ENCODE results near the gene NTHL1.

Gene NTHL1

GRCh38 chr16:2083876-2084780, 36.5 kb upstream of the NTHL1 start:
- no peak for DNase-seq

- no peak for DNase-seq
Observed at GRCh38 chr16:2083409-2083808, 35.8 kb upstream of the NTHL1 start.

DNA sequence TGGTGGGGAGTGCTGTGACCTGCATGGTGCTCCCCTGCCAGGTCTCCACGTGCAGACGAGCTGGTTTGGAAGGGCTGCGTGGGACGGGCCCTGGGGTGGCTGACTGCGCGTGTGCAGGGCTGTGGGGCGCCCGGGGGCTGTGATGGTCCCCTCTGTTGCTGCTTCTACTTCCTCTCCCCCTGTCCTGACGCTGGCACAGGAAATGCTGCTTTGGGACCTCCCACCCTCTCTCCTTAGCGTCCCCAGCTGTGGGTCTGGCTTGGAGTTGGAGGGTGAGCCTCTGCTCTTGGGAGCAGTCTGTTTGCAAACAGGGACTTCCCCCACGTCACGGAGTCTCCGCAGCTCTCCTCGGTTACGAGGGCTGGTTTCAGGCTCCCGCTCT, 35.3 kb upstream of the NTHL1 start:
- no peak for DNase-seq

DNA sequence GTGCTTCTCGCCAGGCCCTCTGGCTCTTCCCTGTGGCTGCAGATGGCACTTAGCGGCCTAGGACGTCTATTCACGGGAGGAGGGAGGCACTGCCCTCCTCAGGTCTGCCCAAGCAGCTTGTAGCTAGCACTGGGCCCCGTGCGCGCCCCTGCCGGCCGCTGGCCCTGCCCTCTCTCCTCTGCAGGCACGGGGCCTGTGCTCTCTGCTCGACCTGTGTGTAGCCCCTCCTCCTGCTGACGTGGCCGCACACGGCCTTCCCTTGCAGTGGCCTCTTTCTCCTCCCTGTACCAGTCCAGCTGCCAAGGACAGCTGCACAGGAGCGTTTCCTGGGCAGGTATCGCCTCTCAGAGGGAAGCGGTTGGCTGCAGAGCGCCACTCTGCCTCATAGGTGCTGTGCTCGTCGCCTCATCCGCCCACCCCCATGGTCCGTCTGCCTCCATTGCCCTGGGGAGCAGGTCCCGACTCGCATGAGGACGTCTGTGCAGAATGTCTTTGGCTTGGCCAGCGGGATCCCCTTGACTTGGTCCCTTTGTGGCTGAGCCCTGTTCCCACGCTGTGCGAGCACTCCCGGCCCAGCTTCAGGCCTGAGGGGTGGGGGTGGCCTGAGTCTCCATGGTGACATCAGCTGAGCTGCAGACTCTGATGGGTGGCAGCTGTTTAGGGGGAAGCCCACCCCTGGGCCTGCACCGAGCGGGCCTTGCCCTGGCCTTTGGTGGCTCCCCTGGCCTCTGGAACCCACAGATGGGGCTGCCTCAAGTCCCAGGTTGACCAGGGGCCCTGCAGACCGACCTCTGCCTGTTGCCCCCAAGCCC, 34.7 kb upstream of the NTHL1 start:
- DNase-seq = no peak

GRCh38 chr16:2081201-2082084, 33.8 kb upstream of the NTHL1 start:
- no peak for DNase-seq

GRCh38 chr16:2079991-2080390, 32.4 kb upstream of the NTHL1 start:
- DNase-seq = no peak

- no peak for DNase-seq
Observed at GRCh38 chr16:2079311-2079800, 31.7 kb upstream of the NTHL1 start.

- no peak for DNase-seq
Observed at GRCh38 chr16:2078691-2079090, 31.1 kb upstream of the NTHL1 start.

GRCh38 chr16:2078096-2078495, 30.5 kb upstream of the NTHL1 start:
- no peak for DNase-seq

GRCh38 chr16:2077696-2078095, 30.1 kb upstream of the NTHL1 start:
- DNase-seq = no peak

DNA sequence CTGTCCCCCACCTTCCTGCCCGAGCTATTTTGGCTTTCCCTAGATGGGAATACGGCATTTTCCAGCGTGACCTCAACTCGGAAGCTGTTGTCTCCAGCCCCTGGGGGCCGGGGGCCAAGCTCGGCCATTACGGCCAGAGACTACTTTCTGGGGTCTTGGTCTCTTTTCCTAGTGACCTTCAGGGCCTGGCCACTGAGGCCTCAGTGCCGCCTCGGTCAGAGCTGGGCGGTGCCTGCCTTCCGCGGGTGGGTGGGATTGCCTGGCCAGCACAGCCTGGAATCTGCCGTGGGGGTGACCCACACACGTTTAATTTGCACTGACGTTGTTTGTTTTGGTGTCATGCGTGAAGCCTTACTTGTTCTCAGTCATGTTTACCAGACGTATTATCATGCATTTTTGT, 29.4 kb upstream of the NTHL1 start:
- no peak for DNase-seq

DNA sequence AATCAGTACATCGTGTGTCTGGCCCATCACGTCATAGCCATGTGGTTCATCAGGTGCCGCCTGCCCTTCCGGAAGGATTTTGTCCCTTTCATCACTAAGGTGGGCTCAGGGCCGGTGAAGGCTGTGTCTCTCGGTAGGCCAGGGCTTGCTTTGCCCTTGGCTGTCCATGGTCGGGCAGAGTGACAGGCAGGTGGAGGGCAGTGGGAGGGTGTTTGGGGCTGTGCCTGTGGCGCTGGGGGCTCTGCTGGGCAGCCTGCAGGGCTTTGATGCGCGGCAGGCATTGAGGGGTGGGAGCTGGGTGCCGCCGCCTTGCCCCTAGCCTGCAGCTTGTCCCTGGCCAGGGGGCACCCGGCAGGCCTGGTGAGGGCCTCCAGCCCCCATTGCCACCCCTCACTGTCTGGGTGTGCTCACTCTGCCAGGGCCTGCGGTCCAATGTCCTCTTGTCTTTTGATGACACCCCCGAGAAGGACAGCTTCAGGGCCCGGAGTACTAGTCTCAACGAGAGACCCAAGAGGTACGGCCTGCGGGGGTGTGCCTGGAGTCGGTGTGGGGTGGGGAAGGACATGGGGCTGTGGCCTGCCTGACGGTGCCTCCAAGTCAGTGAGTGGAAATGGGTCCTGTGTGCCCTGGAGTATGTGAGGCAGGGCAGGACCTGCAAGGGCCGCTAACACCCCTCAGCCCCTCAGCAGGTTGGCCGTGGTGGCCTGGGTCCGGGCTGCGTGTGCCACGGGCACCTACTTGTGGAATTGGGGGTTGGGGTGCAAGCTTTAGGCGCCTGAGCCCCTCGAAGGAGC, 28.6 kb upstream of the NTHL1 start:
- DNase-seq = no peak

DNA sequence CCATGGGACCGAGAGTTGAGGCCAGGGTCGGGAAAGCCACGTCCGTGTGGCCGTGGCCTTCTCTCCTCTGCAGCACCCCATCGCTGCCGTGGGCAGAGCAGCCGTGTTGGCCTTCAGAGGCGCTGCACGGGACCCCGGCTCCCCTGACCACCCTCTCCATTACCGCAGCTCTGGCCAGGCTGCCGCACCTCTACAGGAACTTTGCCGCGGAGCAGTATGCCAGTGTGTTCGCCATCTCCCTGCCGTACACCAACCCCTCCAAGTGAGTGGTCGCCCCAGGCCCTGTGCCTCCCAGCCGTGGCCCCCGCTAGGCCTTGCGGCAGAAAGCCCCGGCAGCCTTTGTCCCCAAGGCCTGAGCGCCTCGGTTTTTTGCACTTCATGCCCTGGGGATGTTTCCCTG, 28.0 kb upstream of the NTHL1 start:
- no peak for DNase-seq

GRCh38 chr16:2074071-2074470, 26.4 kb upstream of the NTHL1 start:
- no peak for DNase-seq

GRCh38 chr16:2072926-2073325, 25.3 kb upstream of the NTHL1 start:
- DNase-seq = no peak

DNA sequence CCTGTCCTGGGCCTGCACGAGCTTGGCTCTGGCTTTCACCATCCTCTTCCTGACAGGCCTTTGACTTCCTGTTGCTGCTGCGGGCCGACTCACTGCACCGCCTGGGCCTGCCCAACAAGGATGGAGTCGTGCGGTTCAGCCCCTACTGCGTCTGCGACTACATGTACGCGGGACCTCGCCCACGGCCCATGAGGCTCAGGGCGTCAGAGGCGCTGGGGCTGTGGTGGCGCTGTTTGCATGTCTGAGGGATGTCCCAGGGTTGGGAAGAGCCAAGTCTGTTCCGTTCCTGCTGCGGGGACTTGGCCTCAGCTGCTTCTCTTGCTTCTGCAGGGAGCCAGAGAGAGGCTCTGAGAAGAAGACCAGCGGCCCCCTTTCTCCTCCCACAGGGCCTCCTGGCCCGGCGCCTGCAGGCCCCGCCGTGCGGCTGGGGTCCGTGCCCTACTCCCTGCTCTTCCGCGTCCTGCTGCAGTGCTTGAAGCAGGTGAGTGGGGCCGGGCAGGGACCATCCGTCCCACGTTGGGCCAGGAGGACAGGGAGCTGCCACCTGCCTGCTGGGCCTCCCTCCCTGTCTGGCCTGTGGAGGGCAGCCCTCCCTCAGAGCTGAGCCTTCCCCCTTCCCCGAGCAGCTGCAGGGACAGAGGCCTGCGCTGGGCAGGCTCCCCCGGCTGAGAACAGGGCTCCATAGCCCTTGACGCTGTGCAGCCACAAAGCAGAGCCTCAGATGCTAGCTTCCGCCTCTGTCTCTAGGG, 24.0 kb upstream of the NTHL1 start:
- DNase-seq = no peak

DNA sequence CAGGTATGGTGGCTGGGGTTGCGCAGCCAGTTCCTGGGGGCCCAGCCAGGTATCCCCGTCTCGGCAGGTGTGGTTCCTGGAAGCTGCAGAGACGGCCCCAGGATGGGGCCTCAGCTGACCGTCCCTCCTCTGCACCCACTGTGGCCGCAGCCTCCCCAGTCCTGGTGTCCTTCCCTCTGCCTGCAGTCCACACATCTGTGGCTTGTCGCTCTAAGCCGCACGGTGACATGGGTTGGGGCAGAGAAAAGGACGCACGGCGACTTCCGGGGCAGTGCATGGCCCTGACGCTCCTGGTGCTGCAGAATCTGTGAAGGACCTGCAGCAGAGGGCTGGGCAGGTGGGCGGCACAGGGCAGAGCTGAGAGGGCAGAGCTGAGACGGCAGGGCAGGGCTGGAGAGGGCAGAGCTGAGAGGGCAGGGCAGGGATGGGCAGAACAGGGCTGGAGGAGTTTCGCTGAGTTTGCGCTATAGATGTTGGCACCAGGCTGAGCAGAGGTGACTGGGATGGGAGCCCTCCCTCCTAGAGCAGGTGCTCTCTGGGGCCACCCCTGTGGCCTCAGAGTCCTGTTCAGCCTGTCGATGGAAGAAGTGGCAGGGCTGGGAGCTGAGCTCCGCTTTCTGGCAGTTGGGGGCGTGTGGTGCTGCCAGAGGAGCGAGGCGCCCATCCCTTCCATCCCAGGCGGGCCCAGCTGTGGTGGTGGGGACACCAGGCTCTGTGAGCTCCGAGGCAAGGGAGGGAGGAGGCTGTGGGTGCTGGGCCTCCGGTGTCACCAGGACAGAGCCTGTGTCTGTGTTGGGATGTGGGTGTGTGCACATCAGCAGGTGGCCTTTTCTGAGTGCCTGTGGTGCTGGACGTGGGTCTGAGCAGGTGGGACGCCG, 23.2 kb upstream of the NTHL1 start:
- DNase-seq = no peak

DNA sequence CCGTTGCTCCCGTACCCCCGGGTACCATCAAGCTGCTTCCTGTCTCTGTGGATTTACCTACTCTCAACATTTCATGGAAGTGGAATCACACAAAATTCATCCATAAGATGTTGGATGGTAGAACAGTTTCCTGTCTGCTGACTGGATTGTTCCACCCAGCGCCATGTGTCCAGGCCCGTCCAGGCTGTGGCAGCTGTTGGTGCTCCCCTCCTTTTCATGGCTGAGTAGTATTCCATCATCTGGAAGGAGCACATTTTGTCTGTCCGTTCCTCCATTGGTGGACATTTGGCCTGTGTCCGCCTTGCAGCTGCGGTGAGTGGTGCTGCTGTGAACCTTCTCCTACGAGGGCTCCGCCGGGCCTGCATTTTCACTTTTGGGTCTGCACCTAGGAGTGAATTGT, 18.5 kb upstream of the NTHL1 start:
- no peak for DNase-seq

- no peak for DNase-seq
Observed at GRCh38 chr16:2064368-2064945, 16.8 kb upstream of the NTHL1 start.

DNA sequence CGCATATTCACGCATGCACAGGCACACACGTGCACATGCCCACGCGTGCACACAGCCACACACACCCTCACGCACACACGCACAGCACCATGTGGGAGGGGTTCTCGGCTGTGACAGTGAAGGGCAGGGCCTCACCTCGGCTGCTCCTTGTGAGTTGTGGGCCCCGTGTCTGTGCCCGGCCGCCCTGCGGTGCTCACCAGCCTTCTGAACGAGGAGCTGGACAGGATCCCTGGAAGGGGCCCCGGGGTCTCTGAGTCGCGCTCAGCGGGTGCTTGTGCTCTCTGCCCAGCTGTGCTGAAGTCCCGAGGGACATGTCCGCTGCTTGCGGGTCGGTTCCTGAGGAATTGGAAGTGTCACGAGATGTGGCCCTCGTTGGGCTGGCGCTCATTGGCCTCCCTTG, 16.2 kb upstream of the NTHL1 start:
- no peak for DNase-seq
